Measurements from ENCODE around the gene ATRNL1. TPM values are rescaled to one million over a fixed set of nuclear protein-coding genes. Genes with fewer than 3 reads are reported as not detected.
"Not testable (repeated sequence)": the region's sequence is repeated elsewhere in the genome, so short reads cannot be mapped to it uniquely, and the experiment has no call there.

Gene ATRNL1
- total RNA-seq, 1 donor from 2014 or later: 856 TPM

DNA sequence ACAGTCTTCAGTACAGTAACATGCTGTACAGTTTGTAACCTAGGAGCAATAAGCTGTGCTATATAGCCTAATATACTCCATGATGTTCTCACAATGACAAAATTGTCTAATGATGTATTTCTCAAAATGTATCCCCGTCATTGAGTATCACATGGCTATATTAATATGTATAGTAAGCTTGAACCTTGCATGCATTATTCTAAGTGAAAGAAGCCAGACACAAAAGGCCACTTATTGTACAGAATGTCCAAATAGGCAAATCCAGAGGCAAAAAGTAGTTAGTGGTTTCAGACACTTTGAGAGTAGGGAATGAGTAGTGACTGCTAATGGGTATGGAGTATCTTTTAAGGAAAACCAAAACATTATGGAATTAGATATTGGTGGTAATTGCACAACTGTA, 545.1 kb downstream of the ATRNL1 start:
- DNase-seq: no peak

- no peak for DNase-seq
These were observed 556.1 kb downstream of the ATRNL1 start for GRCh38 chr10:115649217-115649616.

DNA sequence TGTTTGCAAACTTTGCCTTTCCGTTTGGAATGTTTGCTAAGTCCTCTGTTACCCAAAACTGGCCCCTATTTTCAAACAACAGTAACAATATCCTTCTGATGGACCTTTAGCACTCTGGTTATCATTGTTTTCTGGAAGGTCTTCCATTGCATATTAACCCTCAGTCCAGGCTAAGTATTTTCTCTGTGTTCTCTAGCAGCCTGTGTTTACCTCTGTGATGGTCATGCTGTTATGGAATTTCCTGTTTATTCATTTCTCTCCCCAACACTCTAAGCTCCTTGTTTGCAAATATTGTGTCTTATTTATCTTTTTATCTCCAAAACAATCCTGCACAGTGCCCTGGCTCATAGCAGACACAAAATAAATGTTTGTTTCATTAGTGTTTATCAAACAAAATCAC, 560.3 kb downstream of the ATRNL1 start:
- DNase-seq: no peak

DNA sequence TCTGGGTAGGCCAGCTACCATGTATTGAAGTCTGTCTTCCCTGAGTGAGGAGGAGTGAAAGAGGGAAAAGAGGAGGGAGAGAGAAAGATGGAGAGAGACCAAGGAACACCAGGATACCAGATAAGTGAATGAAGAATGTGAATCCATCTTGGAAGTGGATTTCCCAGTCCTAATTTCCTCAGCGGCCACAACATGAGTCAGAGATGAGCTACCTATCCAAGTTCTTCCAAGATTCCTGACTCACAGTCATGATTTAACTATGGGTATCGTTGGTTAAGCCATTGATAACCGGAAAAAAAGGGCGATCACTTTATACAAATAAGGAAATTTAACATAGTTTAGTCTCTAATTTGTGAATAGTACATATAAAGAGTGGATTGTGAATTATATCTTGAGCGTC, 561.8 kb downstream of the ATRNL1 start:
- no peak for DNase-seq

GRCh38 chr10:115657161-115657860, 564.1 kb downstream of the ATRNL1 start:
- no peak for DNase-seq

DNA sequence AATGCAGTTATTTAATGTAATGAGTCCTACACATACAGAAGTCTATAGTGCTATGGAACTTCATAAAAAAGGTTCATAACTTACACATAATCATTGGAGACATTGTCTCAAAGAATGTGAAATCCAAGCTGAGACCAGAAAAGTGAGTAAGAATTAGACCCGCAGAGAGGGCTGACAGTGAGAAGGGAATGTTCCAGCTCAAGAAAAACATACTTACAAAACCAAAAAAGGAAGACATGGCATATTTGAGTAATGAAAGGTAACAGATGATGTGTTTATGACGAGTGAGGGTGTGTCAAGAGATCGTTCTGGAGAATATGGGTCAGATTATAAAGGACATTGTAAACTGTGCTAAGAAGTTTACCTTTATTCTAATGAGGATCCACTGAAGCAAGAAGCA, 566.5 kb downstream of the ATRNL1 start:
- DNase-seq: no peak

GRCh38 chr10:115660391-115660790, 567.2 kb downstream of the ATRNL1 start:
- no peak for DNase-seq

DNA sequence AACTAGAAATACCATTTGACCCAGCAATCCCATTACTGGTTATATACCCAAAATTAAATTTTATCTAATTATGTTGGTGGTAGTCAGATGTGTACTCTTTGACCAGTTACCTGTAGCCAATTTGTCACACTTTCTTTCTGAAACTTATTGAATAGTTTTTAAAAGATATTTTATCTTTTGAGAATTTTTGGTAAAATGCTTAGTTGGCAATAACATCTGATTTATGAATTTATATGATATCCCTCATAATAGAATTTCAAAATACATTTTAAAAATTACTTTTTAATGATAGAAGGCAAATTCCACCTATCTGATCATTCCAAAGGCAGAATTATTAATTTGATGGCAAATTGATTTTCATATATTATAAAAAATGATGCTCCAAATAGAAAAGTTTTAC, 569.3 kb downstream of the ATRNL1 start:
- no peak for DNase-seq

DNA sequence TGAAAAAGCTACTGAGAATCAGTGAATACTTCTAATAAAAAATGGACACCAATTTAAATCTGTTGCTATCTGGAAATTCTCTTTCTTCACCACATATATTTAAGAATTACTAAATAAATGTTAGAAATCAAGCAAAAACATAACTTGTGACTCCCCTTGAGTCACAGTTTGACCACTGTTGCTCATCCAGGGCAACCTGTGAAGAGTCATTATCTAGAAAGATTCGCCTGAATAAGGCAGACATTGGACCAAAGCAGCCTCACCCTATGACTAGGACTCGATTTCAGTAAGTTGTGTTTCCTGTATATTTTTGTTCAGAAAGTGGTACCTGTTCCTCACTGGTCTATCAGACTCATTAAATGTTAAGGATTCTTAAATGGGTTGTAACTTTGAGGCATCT, 572.4 kb downstream of the ATRNL1 start:
- no peak for DNase-seq

- DNase-seq: no peak
These were observed 581.3 kb downstream of the ATRNL1 start for GRCh38 chr10:115674496-115674895.

DNA sequence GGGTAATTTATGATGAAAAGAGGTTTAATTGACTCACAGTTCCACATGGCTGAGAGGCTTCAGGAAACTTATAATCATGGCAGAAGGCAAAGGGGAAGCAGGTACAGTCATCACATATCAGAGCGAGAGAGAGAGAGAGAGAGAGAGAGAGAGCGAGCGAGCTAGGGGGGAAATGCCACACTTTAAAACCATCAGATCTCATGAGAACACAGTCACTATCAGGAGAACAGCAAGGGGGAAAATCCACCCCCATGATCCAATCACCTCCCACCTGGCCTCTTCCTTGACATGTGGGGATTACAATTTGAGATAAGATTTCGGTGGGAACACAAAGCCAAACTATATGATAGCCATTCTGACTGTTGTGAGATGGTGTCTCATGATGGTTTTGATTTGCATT, 603.6 kb downstream of the ATRNL1 start:
- DNase-seq: no peak

GRCh38 chr10:115706026-115706425, 612.9 kb downstream of the ATRNL1 start:
- DNase-seq: no peak

- DNase-seq: no peak
These were observed 613.4 kb downstream of the ATRNL1 start for GRCh38 chr10:115706488-115707076.

- no peak for DNase-seq
These were observed 617.0 kb downstream of the ATRNL1 start for GRCh38 chr10:115710136-115710535.

DNA sequence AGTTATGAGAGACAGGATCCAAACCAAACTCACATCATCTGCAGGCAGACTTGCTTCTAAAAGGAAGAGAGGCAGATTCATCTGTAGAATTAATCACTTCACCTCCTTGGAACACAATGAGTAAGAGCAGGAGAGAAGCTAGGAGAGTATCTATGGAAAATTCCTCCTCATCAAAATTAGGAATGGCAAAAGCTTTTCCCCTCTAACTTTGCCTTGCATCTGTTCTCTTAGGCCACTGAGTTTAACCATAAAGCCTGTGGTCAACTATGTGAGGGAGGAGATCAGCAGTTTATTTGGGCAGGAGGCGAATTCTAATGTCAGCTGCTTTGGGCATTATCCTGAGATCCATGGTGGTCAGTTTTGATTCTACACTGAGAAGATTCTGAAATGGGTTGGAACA, 618.1 kb downstream of the ATRNL1 start:
- DNase-seq: no peak

- DNase-seq: no peak
These were observed 627.0 kb downstream of the ATRNL1 start for GRCh38 chr10:115720121-115720520.

DNA sequence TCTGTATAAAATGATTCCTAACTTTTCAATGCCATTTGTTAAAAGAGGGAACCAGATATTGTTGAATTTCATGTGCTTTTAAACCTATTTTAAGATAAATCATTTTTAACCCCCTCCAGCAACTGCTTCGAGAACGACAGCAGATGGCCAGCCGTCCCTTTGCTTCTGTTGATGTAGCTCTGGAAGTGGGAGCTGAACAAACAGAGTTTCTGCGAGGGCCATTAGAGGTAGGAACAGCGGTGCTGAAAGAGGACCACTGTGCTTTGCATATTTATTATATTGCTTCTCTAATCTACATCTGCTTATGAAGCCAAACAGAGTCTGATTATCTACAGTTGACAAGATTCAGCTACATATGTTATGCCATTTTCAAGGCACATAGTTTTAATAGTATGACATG, 634.0 kb downstream of the ATRNL1 start:
- DNase-seq: no peak

DNA sequence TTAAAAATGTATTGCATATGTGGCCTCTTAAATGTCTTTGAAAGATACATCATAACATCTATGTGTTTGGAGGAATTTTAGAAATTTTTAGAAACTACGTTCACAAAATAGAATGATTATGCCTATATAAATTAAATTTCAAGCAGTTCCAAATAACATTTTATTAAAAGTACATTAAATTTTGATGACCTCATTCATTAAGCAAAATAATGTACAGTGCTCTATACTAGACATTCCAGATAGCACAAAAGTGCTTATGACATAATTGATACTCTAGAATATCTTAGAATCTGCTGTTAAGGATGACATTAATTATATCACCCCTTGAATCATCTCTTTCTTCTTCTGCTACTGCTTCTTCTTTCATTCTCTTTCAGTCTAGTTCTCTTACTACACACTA, 650.9 kb downstream of the ATRNL1 start:
- no peak for DNase-seq

DNA sequence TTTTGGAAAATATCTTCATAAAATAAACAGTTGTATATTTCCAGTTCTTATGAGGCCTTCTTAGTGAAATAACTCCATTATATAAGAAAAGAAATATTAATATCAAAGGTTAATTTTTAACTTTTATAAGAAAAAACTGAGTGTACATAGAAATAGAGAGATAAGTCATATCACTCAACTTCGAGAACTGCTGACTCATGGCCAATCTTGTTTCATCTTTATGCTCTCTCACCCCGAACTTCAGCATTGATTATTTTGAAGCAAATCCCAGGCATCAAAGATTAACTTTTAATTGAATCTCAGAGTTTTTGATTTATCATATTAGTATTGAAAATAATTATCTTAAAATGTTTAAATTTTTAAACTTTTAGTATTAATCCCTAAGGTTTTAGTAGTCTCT, 652.8 kb downstream of the ATRNL1 start:
- DNase-seq: no peak

DNA sequence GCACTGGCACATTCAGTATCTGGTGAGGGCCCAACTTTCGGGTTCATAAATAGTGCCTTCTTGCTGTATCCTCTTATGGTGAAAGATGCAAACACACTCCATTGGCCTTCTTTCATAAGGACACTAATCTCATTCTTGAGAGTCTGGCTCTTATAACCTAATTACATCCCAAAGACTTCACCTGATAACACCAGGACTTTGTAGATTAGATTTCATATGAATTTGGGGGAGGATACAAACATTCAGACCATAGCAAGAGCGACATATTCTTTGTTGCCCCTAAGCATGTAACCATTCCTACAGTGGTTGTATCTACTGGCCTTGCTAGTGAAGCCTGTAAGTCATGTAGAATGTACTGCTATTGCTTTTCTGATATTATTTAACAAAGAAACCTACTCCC, 654.6 kb downstream of the ATRNL1 start:
- DNase-seq: no peak

DNA sequence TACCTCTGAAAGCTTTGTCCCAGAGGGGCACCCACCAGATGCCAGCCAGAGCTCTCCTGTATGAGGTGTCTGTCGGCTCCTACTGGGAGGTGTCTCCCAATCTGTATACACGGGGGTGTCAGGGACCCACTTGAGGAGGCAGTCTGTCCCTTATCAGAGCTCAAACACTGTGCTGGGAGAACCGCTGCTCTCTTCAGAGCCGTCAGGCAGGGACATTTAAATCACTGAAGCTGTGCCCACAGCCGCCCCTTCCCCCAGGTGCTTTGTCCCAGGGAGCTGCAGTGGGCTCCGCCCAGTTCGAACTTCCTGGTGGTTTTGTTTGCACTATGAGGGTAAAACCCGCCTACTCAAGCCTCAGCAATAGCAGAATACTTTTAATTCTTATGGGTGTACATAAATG, 665.3 kb downstream of the ATRNL1 start:
- DNase-seq: not testable (repeated sequence)

- DNase-seq: no peak
These were observed 667.0 kb downstream of the ATRNL1 start for GRCh38 chr10:115760131-115760530.

- DNase-seq: no peak
These were observed 668.0 kb downstream of the ATRNL1 start for GRCh38 chr10:115761166-115761565.

GRCh38 chr10:115762029-115762428, 668.9 kb downstream of the ATRNL1 start:
- DNase-seq: no peak

DNA sequence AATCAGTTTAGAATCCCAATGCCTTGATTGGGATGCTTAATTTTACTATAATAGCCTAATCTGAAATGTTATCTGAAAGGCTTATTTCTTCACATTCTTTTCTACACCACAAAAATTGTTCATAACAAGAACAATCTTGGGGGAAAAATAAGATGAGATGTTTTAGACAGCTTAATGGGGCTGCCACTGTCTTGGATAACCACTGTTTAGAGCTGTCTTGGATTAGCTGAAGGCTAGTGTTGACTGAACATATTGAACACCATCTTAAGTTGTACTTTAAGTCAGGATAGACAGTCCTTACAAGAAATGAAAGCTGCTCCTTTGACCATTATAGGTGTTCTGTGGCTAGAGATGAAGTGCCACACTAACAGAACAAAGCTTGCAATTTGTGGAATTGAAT, 678.6 kb downstream of the ATRNL1 start:
- no peak for DNase-seq
